Adrenal gland (tissue), 12 donors: ENCODE data around the gene ARFGEF3. TPM values are rescaled to one million over a fixed set of nuclear protein-coding genes. Genes with fewer than 3 reads are reported as not detected.

Experiments used
- DNase-seq, 7 donors: peaks; one replicate each; pipeline ENCODE4 v3.0.0-alpha.2; 2019 to 2020
- H3K27ac ChIP-seq, 5 donors: fragments of 200-600 bp; sonication (generic) in 4 of 5; 1 replicate in 3 of 5; 2 replicates in 2 of 5; pipeline versions ENCODE4 v1.5.1 to v1.8.0; 2016 to 2020; ENCODE audit warnings: mild to moderate bottlenecking in 1 of 5
- H3K27me3 ChIP-seq: fragments of 200-600 bp; 2 replicates; pipeline ENCODE4 v1.8.0; 2021
- H3K36me3 ChIP-seq, 2 donors: fragments of 200-600 bp; replicated peaks in 1 of 2; 1 replicate in 1 of 2; 2 replicates in 1 of 2; pipeline versions ENCODE4 v1.5.1 to v1.8.0; 2018 to 2022
- H3K4me1 ChIP-seq, 2 donors: fragments of 200-600 bp; replicated peaks in 1 of 2; 1 replicate in 1 of 2; 2 replicates in 1 of 2; pipeline versions ENCODE4 v1.5.1 to v1.8.0; 2018 to 2021
- H3K4me3 ChIP-seq, 4 donors: fragments of 200-600 bp; sonication (generic) in 3 of 4; one replicate each; pipeline ENCODE4 v1.5.1; 2016 to 2018
- H3K9me3 ChIP-seq, 3 donors: fragments of 200-600 bp; sonication (generic) in 1 of 3; replicated peaks in 1 of 3; 1 replicate in 2 of 3; 2 replicates in 1 of 3; pipeline versions ENCODE4 v1.5.1 to v1.8.0; 2016 to 2021
- POLR2A ChIP-seq, 2 donors: fragments of 450-650 bp; IDR thresholded peaks; one replicate each; pipeline ENCODE4 v1.6.1; 2017; ENCODE audit warnings: antibody characterized with exemption in 2 of 2, mild to moderate bottlenecking in 2 of 2, moderate library complexity in 1 of 2
- WGBS, 4 donors: extraction: QIAGEN DNeasy Blood & Tissue Kit in 2 of 4; methylation state at CpG; one replicate each; pipeline versions ENCODE4 v1.1.5 to v1.1.7; 2013 to 2017; 5-methylcytosine and 5-hydroxymethylcytosine counted together
- intact Hi-C, 2 donors: fragments of 100-400 bp; cut with DNase I; formaldehyde crosslinking; loops; one replicate each; pipeline versions ENCODE4 v1.14.1 to v1.15.0; 2022 to 2023
- polyA plus RNA-seq, 3 donors: library from polyadenylated mRNA; stranded (reverse); fragments of 200-250 nt in 2 of 3; fragments of 350-450 nt in 1 of 3; fragmentation: Illumina TruSeq in 1 of 3; extraction: RNeasy Lipid Tissue Mini Kit (QIAGEN cat#74804) in 1 of 3; gene quantifications; one replicate each; pipeline ENCODE4 v1.2.3, GENCODE V29; 2013 to 2014
- total RNA-seq, 9 donors: library from RNA; depleted of rRNA in 4 of 9; stranded (reverse); fragments of >200 nt in 4 of 9; fragments of 120-200 nt in 1 of 9; fragmentation: NEBNext Ultra II Directional in 1 of 9; extraction: Animal tissue kit (Norgen Biotek cat#: 25700) in 1 of 9; gene quantifications; one replicate each; pipeline versions ENCODE4 v1.1.0 to v1.2.4, GENCODE V29; 2013 to 2023
- TF ChIP-seq, protein P1 (sequence below), 6 experiments: fragments of 450-650 bp in 4 of 6; fragments of 200-600 bp in 2 of 6; sonication (generic) in 1 of 6; IDR thresholded peaks; 1 replicate in 5 of 6; 2 replicates in 1 of 6; pipeline versions ENCODE4 v1.5.1 to v1.8.0; 2016 to 2021; ENCODE audit warnings: antibody characterized with exemption in 6 of 6, mild to moderate bottlenecking in 2 of 6, moderate library complexity in 1 of 6
- donor health status: healthy with polysubstance abuse.
- donor health status: Bipolar disorder and iron deficiency.
- donor health status: DM: yes; HTN: yes; CAD: no.
- donor health status: DM: no; HTN: no; CAD: no.
- donor health status: DM: no; HTN: no; CAD: no.
- donor health status: DM: yes; HTN: yes; CAD: no.

ARFGEF3 gene
- total and polyA plus RNA-seq, 12 donors: 0.06 to 10.9 (median 0.91) TPM; not detected in 1

DNA sequence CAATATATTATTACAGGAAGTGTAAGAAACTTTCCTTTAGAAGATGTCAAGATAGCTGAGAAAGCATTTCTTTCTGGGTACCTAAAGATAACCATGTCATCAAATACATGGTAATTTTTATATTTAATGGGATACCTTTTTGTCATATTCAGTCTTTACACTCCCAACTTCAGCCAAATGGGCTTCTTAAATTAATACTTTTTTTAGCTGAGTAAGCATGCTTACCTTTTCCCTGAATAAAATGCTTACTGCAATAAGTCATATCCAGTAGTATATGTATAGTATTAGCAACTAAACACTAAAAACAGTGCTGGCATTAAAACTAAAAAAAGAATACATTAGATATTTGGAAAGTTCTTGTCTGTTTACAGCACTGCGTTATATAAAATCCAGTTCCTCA is 74.0 kb downstream of the ARFGEF3 start:
- no peak for DNase-seq
- no peaks in the 10 kb centered on the region for H3K4me1 ChIP-seq
- no peak overlapping the region for H3K4me3 ChIP-seq
- intact Hi-C loops: no loop called here
- H3K27ac ChIP-seq: no peak overlapping the region
- H3K36me3 ChIP-seq: no peaks in the 10 kb centered on the region
- 77 to 90% (median 80%) methylated on average over 1 of the region's 1 CpG for WGBS, 4 donors
- TF ChIP-seq, protein P1, sequence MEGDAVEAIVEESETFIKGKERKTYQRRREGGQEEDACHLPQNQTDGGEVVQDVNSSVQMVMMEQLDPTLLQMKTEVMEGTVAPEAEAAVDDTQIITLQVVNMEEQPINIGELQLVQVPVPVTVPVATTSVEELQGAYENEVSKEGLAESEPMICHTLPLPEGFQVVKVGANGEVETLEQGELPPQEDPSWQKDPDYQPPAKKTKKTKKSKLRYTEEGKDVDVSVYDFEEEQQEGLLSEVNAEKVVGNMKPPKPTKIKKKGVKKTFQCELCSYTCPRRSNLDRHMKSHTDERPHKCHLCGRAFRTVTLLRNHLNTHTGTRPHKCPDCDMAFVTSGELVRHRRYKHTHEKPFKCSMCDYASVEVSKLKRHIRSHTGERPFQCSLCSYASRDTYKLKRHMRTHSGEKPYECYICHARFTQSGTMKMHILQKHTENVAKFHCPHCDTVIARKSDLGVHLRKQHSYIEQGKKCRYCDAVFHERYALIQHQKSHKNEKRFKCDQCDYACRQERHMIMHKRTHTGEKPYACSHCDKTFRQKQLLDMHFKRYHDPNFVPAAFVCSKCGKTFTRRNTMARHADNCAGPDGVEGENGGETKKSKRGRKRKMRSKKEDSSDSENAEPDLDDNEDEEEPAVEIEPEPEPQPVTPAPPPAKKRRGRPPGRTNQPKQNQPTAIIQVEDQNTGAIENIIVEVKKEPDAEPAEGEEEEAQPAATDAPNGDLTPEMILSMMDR (IDR thresholded peaks at IDR 0.05): no peak
- no peak for TF ChIP-seq POLR2A (IDR thresholded peaks at IDR 0.05)
- H3K9me3 ChIP-seq: no peaks in the 10 kb centered on the region
- H3K27me3 ChIP-seq: peaks cover 5% of the 10 kb centered on the region

DNA sequence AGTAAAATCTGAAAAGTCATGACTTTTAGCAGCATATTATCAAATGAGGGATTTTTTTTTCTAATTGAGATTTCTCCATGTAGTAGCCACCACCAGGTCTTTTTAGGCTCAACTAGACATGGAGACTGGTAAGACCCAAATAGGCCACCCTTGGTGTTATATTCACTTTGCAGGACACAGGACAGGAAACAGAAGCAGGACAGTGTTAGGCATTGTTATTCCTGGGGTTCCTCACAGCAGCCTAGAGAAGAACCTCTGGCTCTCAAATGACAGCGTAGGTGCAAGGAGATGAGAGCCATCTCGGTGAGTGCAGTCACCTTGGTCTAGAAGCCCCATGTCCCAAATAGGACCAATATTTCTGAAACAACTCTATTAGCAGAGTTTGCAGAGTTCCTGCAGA is 75.7 kb downstream of the ARFGEF3 start:
- peaks cover 5% of the 10 kb centered on the region for H3K27me3 ChIP-seq
- H3K36me3 ChIP-seq: no peaks in the 10 kb centered on the region
- WGBS, 4 donors: 78 to 94% (median 87%) methylated on average over 2 of the region's 2 CpGs
- H3K9me3 ChIP-seq: no peaks in the 10 kb centered on the region
- no peak overlapping the region for H3K4me3 ChIP-seq
- H3K27ac ChIP-seq: no peak overlapping the region
- TF ChIP-seq, protein P1 (IDR thresholded peaks at IDR 0.05): no peak
- TF ChIP-seq POLR2A (IDR thresholded peaks at IDR 0.05): no peak
- intact Hi-C loops: no loop called here
- no peaks in the 10 kb centered on the region for H3K4me1 ChIP-seq
- no peak for DNase-seq

DNA sequence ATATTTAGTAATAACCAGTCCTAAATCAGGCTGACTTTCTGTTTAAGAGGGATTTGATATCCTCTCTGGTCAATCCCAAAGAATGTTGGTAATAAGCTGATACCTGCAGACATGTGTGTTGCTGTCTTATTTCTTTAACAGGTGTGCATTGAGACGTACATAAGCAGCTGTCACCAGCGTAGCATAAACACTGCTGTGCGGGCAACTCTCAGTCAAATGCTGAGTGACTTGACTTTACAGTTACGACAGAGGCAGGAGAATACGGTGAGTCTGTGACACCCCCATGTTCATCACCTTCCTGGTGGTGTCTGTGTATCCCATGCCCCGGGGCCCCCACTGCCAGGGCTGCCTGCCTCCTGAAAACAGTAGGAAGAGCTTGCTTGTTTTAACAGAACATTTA is 76.6 kb downstream of the ARFGEF3 start:
- Histone ChIP-seq H3K4me1 (no peaks in the 10 kb centered on the region), H3K4me3 (no peak overlapping the region), H3K27me3 (peaks cover 5% of the 10 kb centered on the region), H3K27ac (no peak overlapping the region), H3K36me3 (no peaks in the 10 kb centered on the region), H3K9me3 (no peaks in the 10 kb centered on the region)
- intact Hi-C loops: no loop called here
- no peak for DNase-seq
- no peak for TF ChIP-seq POLR2A (IDR thresholded peaks at IDR 0.05)
- TF ChIP-seq, protein P1 (IDR thresholded peaks at IDR 0.05): no peak
- WGBS, 4 donors: 79 to 90% (median 83%) methylated on average over 6 of the region's 6 CpGs

DNA sequence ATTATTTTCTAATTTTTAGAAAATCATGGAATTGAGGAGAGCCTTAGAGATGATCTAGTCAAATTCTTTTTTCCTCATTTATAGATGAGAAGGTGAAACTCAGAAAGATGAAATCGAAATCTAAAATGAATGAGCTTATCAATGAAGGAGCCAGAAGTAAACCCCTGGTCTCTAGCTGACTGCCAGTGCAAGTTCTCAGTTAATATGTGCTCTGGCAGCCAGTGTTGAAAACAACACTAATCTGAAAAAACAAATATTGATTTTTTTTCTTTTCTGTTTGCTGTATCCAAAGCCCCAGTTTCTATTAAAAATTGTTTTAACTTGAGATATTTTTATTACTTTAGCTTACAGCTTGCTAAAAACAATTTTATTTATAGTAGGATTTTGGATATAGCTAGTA is 78.0 kb downstream of the ARFGEF3 start:
- H3K27me3 ChIP-seq: peaks cover 5% of the 10 kb centered on the region
- no peak for DNase-seq
- no peak for TF ChIP-seq POLR2A (IDR thresholded peaks at IDR 0.05)
- TF ChIP-seq, protein P1 (IDR thresholded peaks at IDR 0.05): no peak
- no peaks in the 10 kb centered on the region for H3K9me3 ChIP-seq
- 89 to 100% (median 90%) methylated on average over 1 of the region's 1 CpG for WGBS, 4 donors
- intact Hi-C loops: no loop called here
- no peak overlapping the region for H3K4me3 ChIP-seq
- H3K36me3 ChIP-seq: no peaks in the 10 kb centered on the region
- H3K4me1 ChIP-seq: no peaks in the 10 kb centered on the region
- no peak overlapping the region for H3K27ac ChIP-seq
